OCI-LY3 (cell line): ENCODE data around the gene SRSF7.

ENCODE experiments used
- EZH2phosphoT487 ChIP-seq: fragments of 200-600 bp; shearing (Covaris generic); IDR thresholded peaks from 2 replicates; pipeline ENCODE4 v1.6.1; 2018; ENCODE audit warnings: antibody characterized with exemption, mixed run types, low read depth
- TF ChIP-seq, protein P1 (sequence below): fragments of 200-600, 300-600 bp; sonication (generic); IDR thresholded peaks from 2 replicates; pipeline ENCODE4 v1.5.1; 2014; ENCODE audit warnings: antibody characterized with exemption, low read length, low read depth

- TF ChIP-seq, protein P1, sequence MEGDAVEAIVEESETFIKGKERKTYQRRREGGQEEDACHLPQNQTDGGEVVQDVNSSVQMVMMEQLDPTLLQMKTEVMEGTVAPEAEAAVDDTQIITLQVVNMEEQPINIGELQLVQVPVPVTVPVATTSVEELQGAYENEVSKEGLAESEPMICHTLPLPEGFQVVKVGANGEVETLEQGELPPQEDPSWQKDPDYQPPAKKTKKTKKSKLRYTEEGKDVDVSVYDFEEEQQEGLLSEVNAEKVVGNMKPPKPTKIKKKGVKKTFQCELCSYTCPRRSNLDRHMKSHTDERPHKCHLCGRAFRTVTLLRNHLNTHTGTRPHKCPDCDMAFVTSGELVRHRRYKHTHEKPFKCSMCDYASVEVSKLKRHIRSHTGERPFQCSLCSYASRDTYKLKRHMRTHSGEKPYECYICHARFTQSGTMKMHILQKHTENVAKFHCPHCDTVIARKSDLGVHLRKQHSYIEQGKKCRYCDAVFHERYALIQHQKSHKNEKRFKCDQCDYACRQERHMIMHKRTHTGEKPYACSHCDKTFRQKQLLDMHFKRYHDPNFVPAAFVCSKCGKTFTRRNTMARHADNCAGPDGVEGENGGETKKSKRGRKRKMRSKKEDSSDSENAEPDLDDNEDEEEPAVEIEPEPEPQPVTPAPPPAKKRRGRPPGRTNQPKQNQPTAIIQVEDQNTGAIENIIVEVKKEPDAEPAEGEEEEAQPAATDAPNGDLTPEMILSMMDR = no peak
- TF ChIP-seq EZH2phosphoT487 = no peak
Observed at GRCh38 chr2:38739524-38739923, 11.6 kb downstream of the SRSF7 start.
